Stimulated activated CD8-positive, alpha-beta memory T cell treated with anti-CD3 and anti-CD28 coated beads, Interleukin-15, amount 100 ng/mL, for 48 hours (primary cell): ENCODE results near the gene ABTB2.

Experiments used
- DNase-seq, 2 donors: peaks; one replicate each; pipeline ENCODE4 v3.0.0-alpha.2; 2020; ENCODE audit warnings: low read depth in 2 of 2

The ABTB2 gene

GRCh38 chr11:34315394-34315793 lies 42.4 kb downstream of the ABTB2 start:
- DNase-seq: no peak

GRCh38 chr11:34314936-34315335 lies 42.9 kb downstream of the ABTB2 start:
- DNase-seq: no peak

GRCh38 chr11:34314176-34314575 lies 43.6 kb downstream of the ABTB2 start:
- DNase-seq: no peak

- no peak for DNase-seq
Observed at GRCh38 chr11:34313099-34313517, 44.7 kb downstream of the ABTB2 start.

GRCh38 chr11:34311126-34311525 lies 46.7 kb downstream of the ABTB2 start:
- no peak for DNase-seq

GRCh38 chr11:34309965-34310364 lies 47.8 kb downstream of the ABTB2 start:
- no peak for DNase-seq

- no peak for DNase-seq
Observed at GRCh38 chr11:34308913-34309585, 48.8 kb downstream of the ABTB2 start.

GRCh38 chr11:34308049-34308912 lies 49.5 kb downstream of the ABTB2 start:
- DNase-seq: no peak

GRCh38 chr11:34305780-34306179 lies 52.0 kb downstream of the ABTB2 start:
- DNase-seq: no peak

- DNase-seq: no peak
Observed at GRCh38 chr11:34305193-34305592, 52.6 kb downstream of the ABTB2 start.

GRCh38 chr11:34303028-34303570 lies 54.7 kb downstream of the ABTB2 start:
- DNase-seq: no peak

- DNase-seq: no peak
Observed at GRCh38 chr11:34302046-34302921, 55.5 kb downstream of the ABTB2 start.

- no peak for DNase-seq
Observed at GRCh38 chr11:34300926-34301295, 56.9 kb downstream of the ABTB2 start.

GRCh38 chr11:34300026-34300925 lies 57.5 kb downstream of the ABTB2 start:
- DNase-seq: no peak

GRCh38 chr11:34299284-34299972 lies 58.4 kb downstream of the ABTB2 start:
- DNase-seq: no peak

- no peak for DNase-seq
Observed at GRCh38 chr11:34298871-34299270, 58.9 kb downstream of the ABTB2 start.

GRCh38 chr11:34296412-34296811 lies 61.4 kb downstream of the ABTB2 start:
- no peak for DNase-seq

GRCh38 chr11:34292546-34292945 lies 65.3 kb downstream of the ABTB2 start:
- DNase-seq: no peak

- DNase-seq: no peak
Observed at GRCh38 chr11:34292111-34292510, 65.7 kb downstream of the ABTB2 start.

GRCh38 chr11:34290926-34291325 lies 66.9 kb downstream of the ABTB2 start:
- DNase-seq: no peak
